ENCODE results near the gene MAP2K1.
"Not testable (repeated sequence)": the region's sequence is repeated elsewhere in the genome, so short reads cannot be mapped to it uniquely, and the experiment has no call there.

MAP2K1 gene

GRCh38 chr15:66503041-66503648 lies 116.4 kb downstream of the MAP2K1 start:
- DNase-seq (ENCODE audit: low read depth in 2 of 3, low spot score in 2 of 3): not testable (repeated sequence)

- no peak for DNase-seq (ENCODE audit: low read depth in 2 of 3, low spot score in 2 of 3)
Observed at GRCh38 chr15:66503780-66504562, 117.3 kb downstream of the MAP2K1 start.

GRCh38 chr15:66504563-66505429 lies 118.1 kb downstream of the MAP2K1 start, which contains the start of the genes RPL4 and ZWILCH:
RPL4 (minus strand) TSS chr15:66504855; CDS start chr15:66504790, 65 bp downstream.
ZWILCH (plus strand) TSS chr15:66505326; CDS start chr15:66505339, 13 bp downstream.
- peak; percentile 68 to 70 (median 69) for DNase-seq (ENCODE audit: low read depth in 2 of 3, low spot score in 2 of 3)

- DNase-seq (ENCODE audit: low read depth in 2 of 3, low spot score in 2 of 3): no peak
Observed at GRCh38 chr15:66505430-66505811, 118.7 kb downstream of the MAP2K1 start.

- no peak for DNase-seq (ENCODE audit: low read depth in 2 of 3, low spot score in 2 of 3)
Observed at GRCh38 chr15:66505818-66506217, 119.1 kb downstream of the MAP2K1 start.

- no peak for DNase-seq (ENCODE audit: low read depth in 2 of 3, low spot score in 2 of 3)
Observed at GRCh38 chr15:66508293-66508883, 121.7 kb downstream of the MAP2K1 start.

GRCh38 chr15:66514586-66514985 lies 127.9 kb downstream of the MAP2K1 start:
- DNase-seq (ENCODE audit: low read depth in 2 of 3, low spot score in 2 of 3): no peak

- DNase-seq (ENCODE audit: low read depth in 2 of 3, low spot score in 2 of 3): no peak
Observed at GRCh38 chr15:66515901-66516322, 129.2 kb downstream of the MAP2K1 start.

- DNase-seq (ENCODE audit: low read depth in 2 of 3, low spot score in 2 of 3): no peak
Observed at GRCh38 chr15:66523926-66524325, 137.2 kb downstream of the MAP2K1 start.

GRCh38 chr15:66524838-66525237 lies 138.1 kb downstream of the MAP2K1 start:
- DNase-seq (ENCODE audit: low read depth in 2 of 3, low spot score in 2 of 3): no peak

- no peak for DNase-seq (ENCODE audit: low read depth in 2 of 3, low spot score in 2 of 3)
Observed at GRCh38 chr15:66535056-66535455, 148.3 kb downstream of the MAP2K1 start.
